K562 (cell line): ENCODE data around the gene MTA2. TPM values are rescaled to one million over a fixed set of nuclear protein-coding genes. Genes with fewer than 3 reads are reported as not detected.
A peak's percentile ranks its signal among the peaks of the same experiment; 100 is the strongest.

Experiments used
- ATAC-seq: fragments of 200-7000 bp; cut with Tn5 transposase; 3 replicates; pipeline ENCODE4 v1.9.1; 2020; ENCODE audit warnings: moderate library complexity
- BruUV-seq: library from RNA; stranded (reverse); fragments of 400-500 nt; replicated peaks from 2 replicates; lab custom pipeline; 2021; lab: Mats Ljungman, UMichigan
- CTCF ChIA-PET: fragments of 300-600 bp; formaldehyde crosslinking; extraction: SDS; loops from one replicate; lab custom pipeline; 2021; ENCODE audit warnings: low intra/inter-chr PET ratio; lab: Yijun Ruan, JAX
- POLR2A ChIA-PET: fragments of 300-600, 350-650 bp; sonication (Branson Sonifier 250); formaldehyde crosslinking; extraction: SDS; loops from one replicate; lab custom pipeline; 2021; ENCODE audit warnings: antibody characterized with exemption, inconsistent platforms; lab: Yijun Ruan, JAX
- DNase-seq, 4 experiments: peaks; one replicate each; pipeline versions ENCODE4 v3.0.0 to v3.0.0-alpha.2; 2011 to 2018; ENCODE audit warnings: low spot score in 3 of 4, mixed read lengths in 3 of 4; ENCODE audit errors: extremely low read depth in 1 of 4
- FAIRE-seq: peaks from 2 replicates; lab custom pipeline; 2011; peaks lifted over from hg19 to GRCh38; lab: Jason Lieb, UNC
- H2AFZ ChIP-seq: 2 replicates; pipeline ENCODE4 v1.6.0; 2011; ENCODE audit warnings: low read depth, low read length, control low read depth, inconsistent platforms
- H3K27ac ChIP-seq: fragments of 200-600 bp; 3 replicates; pipeline ENCODE4 v1.8.0; 2011; ENCODE audit warnings: low read depth, mild to moderate bottlenecking, control low read depth, inconsistent platforms, low read length, moderate library complexity, mixed read lengths; ENCODE audit errors: extremely low read depth
- H3K27me3 ChIP-seq, 2 experiments: fragments of 300-600 bp in 1 of 2; 2 replicates in 1 of 2; 3 replicates in 1 of 2; pipeline versions ENCODE4 v1.6.0 to v1.8.0; 2011; ENCODE audit warnings: inconsistent platforms in 2 of 2, low read length in 2 of 2, mild to moderate bottlenecking in 1 of 2, mixed read lengths in 1 of 2, moderate library complexity in 1 of 2; ENCODE audit not compliant: control insufficient read depth in 2 of 2, insufficient read depth in 2 of 2
- H3K36me3 ChIP-seq: fragments of 300-600 bp; 3 replicates; pipeline ENCODE4 v1.8.0; 2011; ENCODE audit warnings: mild to moderate bottlenecking, low read length, inconsistent platforms; ENCODE audit not compliant: control insufficient read depth, insufficient read depth
- H3K4me1 ChIP-seq, 2 experiments: fragments of 200-600 bp in 1 of 2; replicated peaks in 1 of 2; 2 replicates in 1 of 2; 3 replicates in 1 of 2; pipeline versions ENCODE4 v1.5.1 to v1.8.0; 2011; ENCODE audit warnings: inconsistent platforms in 2 of 2, low read length in 2 of 2, mild to moderate bottlenecking in 1 of 2, mixed read lengths in 1 of 2, moderate library complexity in 1 of 2; ENCODE audit not compliant: control insufficient read depth in 2 of 2, insufficient read depth in 2 of 2
- H3K4me2 ChIP-seq: 2 replicates; pipeline ENCODE4 v1.6.1; 2011; ENCODE audit warnings: low read length, control low read depth, inconsistent platforms, mixed read lengths; ENCODE audit not compliant: insufficient read depth
- H3K4me3 ChIP-seq: fragments of 200-600 bp; sonication (generic), shearing (Covaris generic); 2 replicates; pipeline ENCODE4 v1.5.1; 2016; ENCODE audit warnings: control low read depth, inconsistent platforms
- H3K79me2 ChIP-seq: fragments of 200-600 bp; 3 replicates; pipeline ENCODE4 v1.8.0; 2011; ENCODE audit warnings: low read length, inconsistent platforms; ENCODE audit not compliant: control insufficient read depth, insufficient read depth
- H3K9ac ChIP-seq, 2 experiments: 2 replicates each; pipeline versions ENCODE4 v1.6.0 to v1.6.1; 2011; ENCODE audit warnings: low read depth in 2 of 2, low read length in 2 of 2, control low read depth in 1 of 2, inconsistent platforms in 1 of 2, mild to moderate bottlenecking in 1 of 2, mixed read lengths in 1 of 2; ENCODE audit not compliant: insufficient read depth in 1 of 2
- H3K9me1 ChIP-seq: one replicate; pipeline ENCODE4 v1.6.0; 2011; ENCODE audit warnings: inconsistent platforms, mild to moderate bottlenecking, low read length, moderate library complexity; ENCODE audit not compliant: control insufficient read depth, insufficient read depth
- H3K9me3 ChIP-seq: replicated peaks from 2 replicates; pipeline ENCODE4 v1.5.1; 2011; ENCODE audit warnings: low read depth, low read length, inconsistent platforms; ENCODE audit not compliant: control insufficient read depth, insufficient read depth
- H4K20me1 ChIP-seq: replicated peaks from 2 replicates; pipeline ENCODE4 v1.6.1; 2011; ENCODE audit warnings: low read length, inconsistent platforms, mixed read lengths; ENCODE audit not compliant: control insufficient read depth, insufficient read depth
- ESRRB ChIP-seq: fragments of 250-450 bp; sonication (Bioruptor Pico); IDR thresholded peaks from 2 replicates; pipeline ENCODE4 v1.5.0; 2020; ENCODE audit warnings: mild to moderate bottlenecking, moderate library complexity, borderline replicate concordance
- NR2C2 ChIP-seq, 2 experiments: fragments of 200-800 bp in 1 of 2; sonication (Bioruptor generic) in 1 of 2; sonication (generic) in 1 of 2; formaldehyde crosslinking in 1 of 2; IDR thresholded peaks; 2 replicates each; pipeline versions ENCODE4 v1.6.1 to v1.8.0; 2016 to 2022; ENCODE audit warnings: mild to moderate bottlenecking in 1 of 2, missing compliant biosample characterization in 1 of 2, missing genetic modification characterization in 1 of 2, missing genetic modification reagents in 1 of 2
- POLR2B ChIP-seq: fragments of 450-650 bp; IDR thresholded peaks from 2 replicates; pipeline ENCODE4 v1.6.1; 2018; ENCODE audit warnings: low read depth; ENCODE audit not compliant: partially characterized antibody
- ZKSCAN3 ChIP-seq: fragments of 250-450 bp; sonication (Bioruptor Pico); IDR thresholded peaks from 2 replicates; pipeline ENCODE4 v1.4.0; 2020
- WGBS: fragments of 100-300 bp; shearing (Covaris generic); methylation state at CpG from one replicate; pipeline ENCODE4 v1.1.6; 2016; ENCODE audit warnings: low coverage, mixed read lengths; ENCODE audit not compliant: insufficient coverage; ENCODE audit errors: missing lambda C conversion rate; 5-methylcytosine and 5-hydroxymethylcytosine counted together
- in situ Hi-C: fragments of 300-500 bp; cut with MboI; formaldehyde crosslinking; loops from 4 replicates; pipeline ENCODE4 v1.15.0; 2018; ENCODE audit warnings: inconsistent platforms, mixed read lengths
- intact Hi-C: fragments of 100-400 bp; cut with micrococcal nuclease; formaldehyde crosslinking; loops from 2 replicates; pipeline ENCODE4 v1.14.2; 2022
- polyA plus RNA-seq, 8 experiments: library from polyadenylated mRNA; depleted of rRNA in 4 of 8; stranded (reverse) in 5 of 8; unstranded in 3 of 8; fragments of >200 nt; fragmentation: Nextera tagmentation in 2 of 8; fragmentation: Illumina TruSeq in 1 of 8; extraction: Ambion mirVana in 2 of 8; extraction: Trizol in 1 of 8; gene quantifications; 2 replicates each; pipeline versions ENCODE4 v1.2.1 to v1.2.3, GENCODE V29; 2011 to 2014; ENCODE audit warnings: inconsistent platforms in 1 of 8, missing spikeins in 1 of 8
- total RNA-seq, 7 experiments: library from RNA; depleted of rRNA in 6 of 7; stranded (reverse); fragments of >200 nt in 6 of 7; fragmentation: Illumina TruSeq in 2 of 7; extraction: Trizol in 2 of 7; gene quantifications; 2 replicates each; pipeline versions ENCODE4 v1.2.1 to v1.2.3, GENCODE V29; 2011 to 2021; ENCODE audit warnings: low replicate concordance in 1 of 7

MTA2 gene
- total and polyA plus RNA-seq, 9 of the 15 experiments (the other 6 are each of a cell fraction or from before 2014, with no cell fraction given), result 6.2 to 220 (median 172) TPM

DNA sequence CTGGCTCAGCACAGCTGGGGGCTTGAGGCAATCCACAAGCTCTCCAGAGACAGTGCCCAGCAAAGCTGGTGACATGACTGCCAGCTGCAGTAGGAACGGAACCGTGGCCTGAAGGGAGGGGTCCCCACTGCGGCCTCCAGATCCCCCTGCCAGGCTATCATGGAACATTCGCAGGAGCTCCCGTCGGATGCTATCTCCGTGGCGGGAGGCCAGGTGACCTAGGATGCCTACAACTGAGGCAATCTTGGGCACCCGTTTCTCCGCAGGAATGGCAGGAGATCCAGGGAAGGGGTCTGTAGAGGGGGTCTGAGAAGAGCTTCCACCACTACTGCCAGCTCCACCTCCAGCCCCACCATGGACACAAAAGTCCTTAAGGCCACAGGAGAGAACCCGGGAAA is 47.3 kb upstream of the MTA2 start:
- no peak for DNase-seq
- H2AFZ ChIP-seq, result no peak overlapping the region
- no peaks in the 10 kb centered on the region for H3K9me1 ChIP-seq
- no peak overlapping the region for H3K27ac ChIP-seq
- peak overlapping the region in 1 of 2 experiments; percentile 15; a peak in 2 of 4 replicates for H3K9ac ChIP-seq
- H4K20me1 ChIP-seq, result peaks cover 20% of the 10 kb centered on the region
- peaks cover 59% of the 10 kb centered on the region for H3K79me2 ChIP-seq
- H3K36me3 ChIP-seq, result peaks cover 57% of the 10 kb centered on the region
- CTCF ChIA-PET, result no interaction called here
- WGBS, result 99% methylated on average over 10 of the region's 11 CpGs
- TF ChIP-seq ZKSCAN3 (no peak), NR2C2 (CRISPR knock-in tag; IDR thresholded peaks at IDR 0.05) (no peak), NR2C2 (tag; IDR thresholded peaks at IDR 0.05) (no peak), POLR2B (no peak), ESRRB (CRISPR knock-in tag) (no peak)
- intact Hi-C loops (no loop called here), in situ Hi-C loops (no loop called here)
- no peak overlapping the region for H3K4me2 ChIP-seq
- FAIRE-seq, result no peak
- H3K9me3 ChIP-seq, result no peaks in the 10 kb centered on the region
- H3K4me1 ChIP-seq, result peaks cover 15 to 46% of the 10 kb centered on the region in 2 experiments
- no peak overlapping the region for H3K4me3 ChIP-seq
- BruUV-seq, result no TSS peak
- POLR2A ChIA-PET, result interaction anchor here (0.6 to 2.8 kb wide), 7 partner anchors 8 to 58 kb away, joined by 3 to 40 read pairs (median 5); partner anchors contain the start of genes C11orf98, CSKMT, LBHD1 and TUT1
- no peak for ATAC-seq
- H3K27me3 ChIP-seq, result no peaks in the 10 kb centered on the region
